ENCODE results near the gene MRGPRG. TPM values are rescaled to one million over a fixed set of nuclear protein-coding genes. Genes with fewer than 3 reads are reported as not detected.
"Not testable (repeated sequence)": the region's sequence is repeated elsewhere in the genome, so short reads cannot be mapped to it uniquely, and the experiment has no call there.

Gene MRGPRG, protein sequence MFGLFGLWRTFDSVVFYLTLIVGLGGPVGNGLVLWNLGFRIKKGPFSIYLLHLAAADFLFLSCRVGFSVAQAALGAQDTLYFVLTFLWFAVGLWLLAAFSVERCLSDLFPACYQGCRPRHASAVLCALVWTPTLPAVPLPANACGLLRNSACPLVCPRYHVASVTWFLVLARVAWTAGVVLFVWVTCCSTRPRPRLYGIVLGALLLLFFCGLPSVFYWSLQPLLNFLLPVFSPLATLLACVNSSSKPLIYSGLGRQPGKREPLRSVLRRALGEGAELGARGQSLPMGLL
- polyA plus RNA-seq (2013, experiment 1 of 2), result not detected
- polyA plus RNA-seq (2013, experiment 2 of 2), result not detected

DNA sequence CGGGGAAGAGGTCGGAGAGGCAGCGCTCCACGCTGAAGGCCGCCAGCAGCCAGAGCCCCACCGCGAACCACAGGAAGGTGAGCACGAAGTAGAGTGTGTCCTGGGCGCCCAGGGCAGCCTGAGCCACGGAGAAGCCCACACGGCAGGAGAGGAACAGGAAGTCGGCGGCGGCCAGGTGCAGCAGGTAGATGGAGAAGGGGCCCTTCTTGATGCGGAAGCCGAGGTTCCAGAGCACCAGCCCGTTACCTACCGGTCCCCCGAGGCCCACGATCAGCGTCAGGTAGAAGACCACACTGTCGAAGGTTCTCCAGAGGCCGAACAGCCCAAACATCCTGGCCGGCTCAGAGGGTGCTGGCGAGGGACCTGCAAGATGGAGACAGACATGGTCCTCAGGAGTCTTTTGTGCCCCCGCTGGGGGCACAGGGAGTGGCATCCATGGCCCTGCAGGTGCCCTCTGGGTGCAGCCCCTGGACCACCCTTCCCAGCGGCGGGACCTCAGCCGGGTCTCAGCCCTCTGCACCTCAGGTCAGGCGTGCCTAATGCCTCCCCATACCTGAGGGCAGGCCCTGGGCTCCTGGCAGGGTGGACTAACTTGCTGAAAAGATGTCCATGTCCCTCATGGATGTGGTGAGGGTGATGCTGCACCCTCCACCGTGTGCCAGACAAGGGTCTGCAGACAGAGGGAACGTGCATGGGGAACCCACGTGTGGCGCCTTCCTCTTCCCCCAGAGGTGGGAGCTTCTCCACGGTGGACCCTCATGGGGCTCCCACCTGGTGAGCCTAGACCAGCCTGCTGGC lies at the start of gene MRGPRG:
Gene MRGPRG (minus strand): TSS at position 331 of the 798 bp plus-strand sequence. CDS start 0 bp downstream, at position 331.
- H3K9me3 ChIP-seq (ENCODE audit: control insufficient read depth, low read length), result no peaks in the 10 kb centered on the region
- no peak within 1 kb of the TSS for H2AK5ac ChIP-seq (ENCODE audit: low read length, severe bottlenecking)

DNA sequence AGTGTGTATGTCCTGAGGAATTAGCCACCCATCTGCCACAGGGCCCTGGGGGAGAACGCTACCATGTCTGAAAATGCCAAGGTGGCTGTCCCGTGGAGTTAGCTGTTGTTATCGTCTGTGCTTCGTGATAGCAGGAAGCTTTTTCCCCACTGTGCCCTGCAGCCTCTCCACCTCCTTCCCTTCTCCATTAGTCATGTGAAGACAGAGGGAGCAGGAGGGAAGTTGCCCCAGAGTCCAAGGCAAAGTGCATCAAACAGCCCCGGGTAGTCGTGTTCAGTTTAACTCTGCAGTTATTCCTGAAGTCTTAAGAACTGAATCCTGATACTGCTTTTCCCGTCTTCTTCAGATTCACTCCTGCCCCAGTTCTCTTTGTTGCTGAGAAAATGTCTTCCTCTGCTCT lies 43.9 kb upstream of the MRGPRG start:
- not testable (repeated sequence) for H3K9me3 ChIP-seq (ENCODE audit: control insufficient read depth, low read length); H3K23ac ChIP-seq (ENCODE audit: low read length in 2 of 2); H3K4me1 ChIP-seq (ENCODE audit: control insufficient read depth, insufficient read depth, low read depth, low read length); H3K4ac ChIP-seq (ENCODE audit: low read depth in 1 of 2, low read length in 2 of 2); H3K36me3 ChIP-seq (ENCODE audit: control insufficient read depth in 1 of 2, insufficient read depth in 2 of 2, low read depth in 1 of 2, low read length in 2 of 2); H3K79me1 ChIP-seq (replicated peaks; ENCODE audit: low read length, poor library complexity, severe bottlenecking); H2AFZ ChIP-seq (ENCODE audit: low read depth, low read length); H3K9ac ChIP-seq (ENCODE audit: low read length); H2BK15ac ChIP-seq (ENCODE audit: low read depth, poor library complexity, severe bottlenecking); H3K18ac ChIP-seq (ENCODE audit: low read depth in 1 of 2, low read length in 2 of 2); H3K27me3 ChIP-seq (ENCODE audit: control insufficient read depth in 1 of 2, insufficient read depth in 1 of 2, low read length in 2 of 2); H3K4me2 ChIP-seq (ENCODE audit: low read length, poor library complexity, severe bottlenecking); H3K14ac ChIP-seq (ENCODE audit: low read length in 2 of 2); H3K4me3 ChIP-seq (ENCODE audit: insufficient read depth in 1 of 2, low read depth in 1 of 2, low read length in 2 of 2); H3K27ac ChIP-seq (ENCODE audit: low read length, poor library complexity, severe bottlenecking); H2BK120ac ChIP-seq (ENCODE audit: low read depth, low read length); H2BK5ac ChIP-seq (ENCODE audit: low read depth, low read length, poor library complexity, severe bottlenecking); H2BK12ac ChIP-seq (ENCODE audit: low read length in 2 of 2); H4K8ac ChIP-seq (ENCODE audit: low read length); H4K91ac ChIP-seq (ENCODE audit: low read length); DNase-seq; H2AK5ac ChIP-seq (ENCODE audit: low read length, severe bottlenecking)
- no CpG with 5 or more reads among the region's 7 CpGs for WGBS

More for the DNA sequence above, at the start of gene MRGPRG:
- no peak within 1 kb of the TSS for H3K9ac ChIP-seq (ENCODE audit: low read length)
- H3K27me3 ChIP-seq (ENCODE audit: control insufficient read depth in 1 of 2, insufficient read depth in 1 of 2, low read length in 2 of 2), result peaks cover 57 to 95% of the 10 kb centered on the region in 2 experiments
- H3K23ac ChIP-seq (ENCODE audit: low read length in 2 of 2), result no peak within 1 kb of the TSS
- no peak for DNase-seq
- no peak within 1 kb of the TSS for H4K8ac ChIP-seq (ENCODE audit: low read length)
- no peak within 1 kb of the TSS for H2AFZ ChIP-seq (ENCODE audit: low read depth, low read length)
- no peak within 1 kb of the TSS for H3K4ac ChIP-seq (ENCODE audit: low read depth in 1 of 2, low read length in 2 of 2)
- no peak within 1 kb of the TSS for H3K4me2 ChIP-seq (ENCODE audit: low read length, poor library complexity, severe bottlenecking)
- H2BK12ac ChIP-seq (ENCODE audit: low read length in 2 of 2), result no peak within 1 kb of the TSS
- H3K79me1 ChIP-seq (replicated peaks; ENCODE audit: low read length, poor library complexity, severe bottlenecking), result no peaks in the 10 kb centered on the region
- H4K91ac ChIP-seq (ENCODE audit: low read length), result no peak within 1 kb of the TSS
- no peak within 1 kb of the TSS for H3K27ac ChIP-seq (ENCODE audit: low read length, poor library complexity, severe bottlenecking)
- peaks cover 9% of the 10 kb centered on the region for H3K4me1 ChIP-seq (ENCODE audit: control insufficient read depth, insufficient read depth, low read depth, low read length)
- H2BK15ac ChIP-seq (ENCODE audit: low read depth, poor library complexity, severe bottlenecking), result peak within 1 kb of the TSS; percentile 37
- no peak within 1 kb of the TSS for H2BK5ac ChIP-seq (ENCODE audit: low read depth, low read length, poor library complexity, severe bottlenecking)
- peak within 1 kb of the TSS in 1 of 2 experiments; percentile 9 for H3K4me3 ChIP-seq (ENCODE audit: insufficient read depth in 1 of 2, low read depth in 1 of 2, low read length in 2 of 2)
- no peak within 1 kb of the TSS for H3K14ac ChIP-seq (ENCODE audit: low read length in 2 of 2)
- WGBS, result 87% methylated on average over 35 of the region's 35 CpGs
- H3K18ac ChIP-seq (ENCODE audit: low read depth in 1 of 2, low read length in 2 of 2), result no peak within 1 kb of the TSS
- no peaks in the 10 kb centered on the region for H3K36me3 ChIP-seq (ENCODE audit: control insufficient read depth in 1 of 2, insufficient read depth in 2 of 2, low read depth in 1 of 2, low read length in 2 of 2)
- H2BK120ac ChIP-seq (ENCODE audit: low read depth, low read length), result no peak within 1 kb of the TSS

DNA sequence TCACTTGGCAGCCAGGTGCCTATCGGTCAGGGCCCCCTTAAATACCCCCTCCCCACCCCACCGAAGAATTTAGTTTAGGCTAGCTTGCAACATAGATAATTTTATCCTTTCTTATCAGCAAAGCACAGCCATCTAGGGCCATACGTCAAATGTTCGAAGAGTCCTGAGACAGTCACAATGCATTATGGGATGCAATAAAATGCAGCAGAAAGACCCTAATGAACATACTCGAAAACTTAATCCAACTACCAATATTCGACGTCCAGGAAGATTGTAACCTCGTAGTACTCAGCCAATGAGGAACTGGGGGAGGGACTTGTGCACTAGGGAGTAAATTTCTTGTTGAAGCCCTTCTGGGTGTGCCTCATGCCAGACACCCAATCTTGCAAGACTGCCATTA lies 43.2 kb upstream of the MRGPRG start:
- DNase-seq; H3K4me3 ChIP-seq (ENCODE audit: insufficient read depth in 1 of 2, low read depth in 1 of 2, low read length in 2 of 2); H3K4me1 ChIP-seq (ENCODE audit: control insufficient read depth, insufficient read depth, low read depth, low read length); H3K4me2 ChIP-seq (ENCODE audit: low read length, poor library complexity, severe bottlenecking); H2BK120ac ChIP-seq (ENCODE audit: low read depth, low read length); H2AK5ac ChIP-seq (ENCODE audit: low read length, severe bottlenecking); H3K36me3 ChIP-seq (ENCODE audit: control insufficient read depth in 1 of 2, insufficient read depth in 2 of 2, low read depth in 1 of 2, low read length in 2 of 2); H4K91ac ChIP-seq (ENCODE audit: low read length); H3K27ac ChIP-seq (ENCODE audit: low read length, poor library complexity, severe bottlenecking); H2BK15ac ChIP-seq (ENCODE audit: low read depth, poor library complexity, severe bottlenecking); H2BK5ac ChIP-seq (ENCODE audit: low read depth, low read length, poor library complexity, severe bottlenecking); H3K9me3 ChIP-seq (ENCODE audit: control insufficient read depth, low read length); H3K14ac ChIP-seq (ENCODE audit: low read length in 2 of 2); H3K4ac ChIP-seq (ENCODE audit: low read depth in 1 of 2, low read length in 2 of 2); H3K27me3 ChIP-seq (ENCODE audit: control insufficient read depth in 1 of 2, insufficient read depth in 1 of 2, low read length in 2 of 2); H3K79me1 ChIP-seq (replicated peaks; ENCODE audit: low read length, poor library complexity, severe bottlenecking); H3K18ac ChIP-seq (ENCODE audit: low read depth in 1 of 2, low read length in 2 of 2); H3K23ac ChIP-seq (ENCODE audit: low read length in 2 of 2); H2AFZ ChIP-seq (ENCODE audit: low read depth, low read length); H3K9ac ChIP-seq (ENCODE audit: low read length); H2BK12ac ChIP-seq (ENCODE audit: low read length in 2 of 2); H4K8ac ChIP-seq (ENCODE audit: low read length): not testable (repeated sequence)
- WGBS, result no CpG with 5 or more reads among the region's 8 CpGs

DNA sequence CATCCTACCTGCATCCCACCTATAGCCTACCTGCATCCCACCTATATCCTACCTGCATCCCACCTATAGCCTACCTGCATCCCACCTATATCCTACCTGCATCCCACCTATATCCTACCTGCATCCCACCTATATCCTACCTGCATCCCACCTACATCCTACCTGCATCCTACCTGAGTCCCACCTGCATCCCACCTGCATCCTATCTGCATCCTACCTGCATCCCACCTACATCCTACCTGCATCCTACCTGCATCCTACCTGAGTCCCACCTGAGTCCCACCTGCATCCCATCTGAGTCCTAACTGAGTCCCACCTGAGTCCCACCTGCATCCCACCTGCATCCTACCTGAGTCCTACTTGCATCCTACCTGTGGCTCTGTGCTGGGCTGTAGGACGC lies 38.9 kb upstream of the MRGPRG start:
- H3K14ac ChIP-seq (ENCODE audit: low read length in 2 of 2); H4K91ac ChIP-seq (ENCODE audit: low read length); H3K4ac ChIP-seq (ENCODE audit: low read depth in 1 of 2, low read length in 2 of 2); H3K9me3 ChIP-seq (ENCODE audit: control insufficient read depth, low read length); H3K23ac ChIP-seq (ENCODE audit: low read length in 2 of 2); H3K79me1 ChIP-seq (replicated peaks; ENCODE audit: low read length, poor library complexity, severe bottlenecking); H2BK120ac ChIP-seq (ENCODE audit: low read depth, low read length); H3K4me1 ChIP-seq (ENCODE audit: control insufficient read depth, insufficient read depth, low read depth, low read length); H3K9ac ChIP-seq (ENCODE audit: low read length); H4K8ac ChIP-seq (ENCODE audit: low read length); H3K27ac ChIP-seq (ENCODE audit: low read length, poor library complexity, severe bottlenecking); H2BK15ac ChIP-seq (ENCODE audit: low read depth, poor library complexity, severe bottlenecking); H3K36me3 ChIP-seq (ENCODE audit: control insufficient read depth in 1 of 2, insufficient read depth in 2 of 2, low read depth in 1 of 2, low read length in 2 of 2); H3K4me2 ChIP-seq (ENCODE audit: low read length, poor library complexity, severe bottlenecking); H2BK12ac ChIP-seq (ENCODE audit: low read length in 2 of 2); DNase-seq; H3K27me3 ChIP-seq (ENCODE audit: control insufficient read depth in 1 of 2, insufficient read depth in 1 of 2, low read length in 2 of 2); H3K18ac ChIP-seq (ENCODE audit: low read depth in 1 of 2, low read length in 2 of 2); H2AK5ac ChIP-seq (ENCODE audit: low read length, severe bottlenecking); H3K4me3 ChIP-seq (ENCODE audit: insufficient read depth in 1 of 2, low read depth in 1 of 2, low read length in 2 of 2); H2BK5ac ChIP-seq (ENCODE audit: low read depth, low read length, poor library complexity, severe bottlenecking); H2AFZ ChIP-seq (ENCODE audit: low read depth, low read length): not testable (repeated sequence)
- 57% methylated on average over 1 of the region's 1 CpG for WGBS
